HG02759 (cell line): ENCODE measurements around the gene GMNN.

ENCODE experiments used
- ATAC-seq: cut with Tn5 transposase; IDR thresholded peaks from one replicate; pipeline ENCODE4 v1.9.1; 2021; ENCODE audit warnings: mild to moderate bottlenecking, moderate library complexity; ENCODE audit not compliant: unreplicated experiment

Gene GMNN

DNA sequence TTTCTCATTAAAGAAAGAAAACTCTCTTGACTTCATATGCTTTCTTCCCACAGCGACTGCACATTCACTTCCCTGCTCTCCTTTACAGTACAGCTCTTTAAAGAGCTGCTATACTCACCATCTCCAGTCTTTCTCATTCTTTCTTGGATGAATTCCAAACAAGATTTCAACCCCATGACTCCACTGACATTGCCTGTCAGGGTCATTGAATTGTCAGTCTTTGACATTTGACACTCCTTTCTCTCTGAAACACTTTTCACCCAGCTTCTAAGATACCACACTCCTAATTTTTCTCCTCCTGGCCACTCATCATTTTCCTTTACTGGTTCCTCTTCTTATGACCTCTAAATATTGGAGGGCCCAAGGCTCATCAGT lies 24.8 kb downstream of the GMNN start:
- ATAC-seq = no peak

DNA sequence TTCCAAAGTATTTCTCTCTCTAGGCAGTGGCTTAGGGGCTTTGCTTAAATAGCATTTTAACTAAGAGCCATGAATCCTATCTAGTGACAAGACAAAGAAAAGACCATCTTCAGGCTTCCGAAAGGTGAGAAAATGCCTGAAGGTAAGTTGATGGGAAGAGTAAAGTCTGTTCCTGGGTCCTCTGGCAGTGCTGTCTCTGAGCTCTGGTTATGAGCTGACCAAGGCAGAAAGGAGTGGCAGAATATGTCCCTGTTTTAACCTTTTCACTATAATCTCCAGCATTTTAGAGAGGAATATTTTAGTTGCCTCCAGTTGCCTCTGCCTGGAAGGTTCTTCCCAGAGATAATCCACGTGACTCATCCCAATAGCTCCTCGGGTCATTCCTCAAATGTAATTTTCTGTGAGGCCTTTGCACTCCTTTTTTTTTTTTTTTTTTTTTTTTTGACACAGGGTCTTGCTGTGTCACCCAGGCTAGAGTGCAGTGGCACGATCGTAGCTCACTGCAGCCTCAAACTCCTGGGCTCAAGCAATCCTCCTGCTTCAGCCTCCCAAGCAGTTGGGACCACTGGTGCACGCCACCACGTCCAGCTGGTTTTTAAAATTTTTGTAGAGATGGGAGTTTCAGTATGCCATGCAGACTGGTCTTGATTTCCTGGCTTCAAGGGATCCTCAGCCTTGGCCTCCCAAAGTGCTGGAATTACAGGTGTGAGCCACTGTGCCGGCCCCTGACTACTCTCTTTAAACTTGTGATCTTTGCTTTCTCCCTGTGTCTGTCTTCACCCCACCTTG lies 27.7 kb downstream of the GMNN start:
- ATAC-seq = no peak

GRCh38 chr6:24807584-24807983 lies 32.8 kb downstream of the GMNN start:
- no peak for ATAC-seq

DNA sequence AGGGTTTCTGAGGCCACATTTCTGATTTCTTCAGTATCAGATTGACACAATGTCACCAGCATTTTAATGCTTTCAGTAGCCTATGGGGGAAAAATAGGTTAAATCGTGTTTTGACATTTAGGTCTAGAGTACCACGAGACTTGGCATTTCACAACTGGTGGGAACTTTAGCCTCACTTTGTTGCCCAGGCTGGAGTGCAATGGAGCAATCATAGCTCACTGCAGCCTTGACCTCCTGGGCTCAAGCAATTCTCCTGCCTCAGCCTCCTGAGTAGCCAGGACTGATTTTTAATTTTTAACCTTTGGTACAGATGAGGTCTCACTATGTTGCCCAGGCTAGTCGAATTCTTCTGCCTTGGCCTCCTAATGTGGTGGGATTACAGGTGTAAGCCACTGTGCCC lies 35.0 kb downstream of the GMNN start:
- ATAC-seq = no peak

DNA sequence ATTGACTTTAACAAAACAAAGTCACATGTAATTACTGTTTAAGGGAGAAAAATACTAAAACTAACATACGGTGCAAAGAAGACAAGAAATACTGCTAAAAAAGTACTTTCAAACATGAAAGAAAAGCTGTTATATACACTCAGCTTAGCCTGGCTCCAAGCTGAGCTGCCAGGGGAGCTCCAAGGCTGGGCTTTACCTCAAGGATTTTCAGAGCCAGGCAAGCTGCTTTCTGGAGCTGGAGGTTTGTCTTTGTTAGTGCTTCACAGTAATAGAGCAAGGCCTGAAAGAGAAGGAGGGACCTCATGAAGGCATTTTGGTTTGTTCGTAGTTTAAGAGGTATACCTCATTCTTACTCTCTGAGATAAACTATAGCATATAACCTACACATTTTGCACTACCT lies 43.6 kb downstream of the GMNN start:
- ATAC-seq = no peak

- ATAC-seq = no peak
Measured at GRCh38 chr6:24821860-24822444, 47.2 kb downstream of the GMNN start.

DNA sequence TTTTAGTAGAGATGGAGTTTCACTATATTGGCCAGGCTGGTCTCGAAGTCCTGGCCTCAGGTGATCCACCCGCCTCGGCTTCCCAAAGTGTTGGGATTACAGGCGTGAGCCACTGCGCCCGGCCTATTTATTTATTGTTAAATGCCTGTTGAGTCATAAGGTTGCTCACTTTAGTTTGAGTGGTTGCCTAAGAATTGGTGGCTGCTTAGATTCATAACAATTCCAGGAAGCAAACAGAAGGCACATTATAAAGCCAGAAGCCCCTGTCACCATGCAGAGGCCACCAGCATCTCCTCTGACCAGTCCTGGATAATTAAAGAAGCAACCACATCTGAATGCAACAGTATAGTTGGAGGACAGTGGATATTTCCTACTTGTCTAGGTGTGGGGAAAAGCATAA lies 48.0 kb downstream of the GMNN start:
- no peak for ATAC-seq

DNA sequence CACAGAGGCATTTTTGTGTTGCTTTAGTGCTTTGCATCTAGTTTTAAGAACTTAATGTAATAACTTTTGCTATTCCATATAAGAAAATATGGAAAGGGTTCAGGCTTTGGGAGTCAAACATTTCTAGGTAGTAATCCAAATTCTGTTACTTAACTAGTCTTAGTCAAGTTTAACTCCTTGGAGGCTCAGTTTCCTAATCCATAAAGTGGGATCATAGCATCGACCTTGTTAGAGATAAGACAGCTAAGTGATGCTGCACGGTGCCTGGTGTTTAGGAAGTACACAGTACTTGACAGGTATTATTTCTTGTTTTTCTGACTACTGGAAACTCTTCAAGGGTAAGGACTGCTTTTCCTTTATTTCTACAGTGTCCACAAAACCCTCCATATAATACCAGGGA lies 48.4 kb downstream of the GMNN start:
- no peak for ATAC-seq

DNA sequence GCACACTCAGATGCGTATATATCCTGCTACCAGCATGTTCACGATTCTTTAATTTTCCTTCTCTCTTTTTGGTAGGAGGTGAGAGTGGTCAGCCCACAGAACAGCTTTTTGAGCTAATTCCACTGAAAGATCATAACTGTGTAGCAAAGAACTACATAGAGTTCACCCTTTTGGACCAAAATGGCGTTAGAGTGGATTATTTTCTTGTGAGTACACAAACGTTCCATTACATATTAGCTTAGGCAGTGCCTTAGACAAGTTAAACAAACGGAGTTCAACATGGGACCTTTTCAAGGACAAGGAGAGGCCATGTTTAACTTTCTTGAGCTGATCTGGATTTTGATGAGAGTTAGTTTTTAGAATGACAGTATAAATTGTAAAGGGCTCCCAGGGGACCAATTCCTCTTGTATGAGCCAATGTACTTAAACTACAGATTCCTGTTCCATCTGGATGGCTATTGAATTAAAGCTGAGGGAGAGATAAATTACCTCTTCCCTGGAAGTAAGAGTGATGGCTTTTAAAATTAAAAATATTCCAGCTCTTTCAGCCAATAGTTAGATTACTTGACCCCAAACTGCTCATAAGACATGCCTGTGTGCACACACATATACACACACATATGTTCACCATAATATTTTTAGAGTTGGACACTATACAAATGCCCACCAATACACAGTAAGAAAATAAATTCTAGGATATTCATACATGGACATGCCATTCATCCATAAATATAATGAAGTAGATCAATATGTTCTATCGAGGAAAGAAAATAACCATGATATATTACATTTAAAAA lies 49.6 kb downstream of the GMNN start:
- ATAC-seq = no peak

DNA sequence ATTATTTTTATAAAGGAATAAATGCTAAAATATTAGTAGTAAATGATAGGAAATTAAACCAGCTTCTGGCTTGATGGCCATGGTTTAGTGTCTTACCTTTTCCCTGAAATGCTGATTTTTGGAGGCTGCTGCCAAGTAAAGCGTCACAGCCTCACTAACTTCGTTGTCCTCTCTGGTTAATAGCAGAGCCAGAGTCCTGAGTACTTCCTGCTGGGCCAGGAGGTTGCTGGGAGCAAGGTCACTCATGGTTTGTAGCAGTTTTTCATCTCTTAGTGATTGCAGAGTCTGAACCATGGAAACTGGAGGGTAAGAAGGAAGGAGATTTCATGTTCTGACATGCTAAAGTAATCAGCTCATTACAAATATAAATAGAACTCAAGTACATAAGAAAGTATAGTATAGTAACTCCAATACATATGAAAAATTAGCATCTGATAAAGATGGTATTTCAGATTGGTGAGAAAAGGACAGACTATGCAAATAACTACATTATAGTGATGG lies 50.4 kb downstream of the GMNN start:
- ATAC-seq = no peak

DNA sequence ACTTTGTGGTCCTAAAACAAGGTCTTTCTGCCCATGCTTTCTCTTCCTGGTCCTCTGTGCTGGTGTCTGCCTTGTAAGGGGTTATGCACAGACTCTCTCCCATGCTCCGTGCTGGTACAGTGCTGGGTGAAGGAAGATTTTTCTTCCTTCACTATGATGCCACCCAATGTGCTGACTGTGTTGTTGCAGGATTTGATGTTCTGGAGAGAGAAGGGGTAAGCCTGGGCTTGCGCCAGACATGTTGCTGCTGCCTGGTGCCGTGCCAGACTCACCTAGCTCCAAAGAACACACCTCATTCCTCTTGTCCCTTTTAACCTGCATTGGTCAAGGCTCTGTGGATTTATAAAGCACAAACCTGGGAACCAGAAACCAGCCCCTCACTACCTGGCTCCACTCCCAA lies 52.4 kb downstream of the GMNN start:
- ATAC-seq = no peak

DNA sequence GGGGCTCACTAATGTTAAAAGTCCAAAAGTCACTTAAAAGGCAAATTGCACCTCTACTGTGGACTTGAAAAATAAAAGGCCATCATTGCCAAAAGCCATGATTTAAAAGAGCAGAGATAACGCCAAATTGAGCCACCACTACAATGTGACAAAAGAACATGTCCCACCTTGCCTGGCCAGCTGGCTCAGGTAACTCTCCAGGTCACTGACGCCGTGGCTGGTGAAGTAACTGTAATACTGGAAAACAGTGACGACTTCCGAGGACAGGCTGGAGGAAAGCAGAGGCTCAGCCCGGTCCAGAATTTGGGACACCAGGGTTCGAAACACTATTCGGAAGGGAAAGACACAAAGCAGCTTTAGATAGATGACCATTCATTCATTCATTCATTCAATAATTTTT lies 53.2 kb downstream of the GMNN start:
- no peak for ATAC-seq

GRCh38 chr6:24829657-24830056 lies 54.9 kb downstream of the GMNN start:
- ATAC-seq = no peak

DNA sequence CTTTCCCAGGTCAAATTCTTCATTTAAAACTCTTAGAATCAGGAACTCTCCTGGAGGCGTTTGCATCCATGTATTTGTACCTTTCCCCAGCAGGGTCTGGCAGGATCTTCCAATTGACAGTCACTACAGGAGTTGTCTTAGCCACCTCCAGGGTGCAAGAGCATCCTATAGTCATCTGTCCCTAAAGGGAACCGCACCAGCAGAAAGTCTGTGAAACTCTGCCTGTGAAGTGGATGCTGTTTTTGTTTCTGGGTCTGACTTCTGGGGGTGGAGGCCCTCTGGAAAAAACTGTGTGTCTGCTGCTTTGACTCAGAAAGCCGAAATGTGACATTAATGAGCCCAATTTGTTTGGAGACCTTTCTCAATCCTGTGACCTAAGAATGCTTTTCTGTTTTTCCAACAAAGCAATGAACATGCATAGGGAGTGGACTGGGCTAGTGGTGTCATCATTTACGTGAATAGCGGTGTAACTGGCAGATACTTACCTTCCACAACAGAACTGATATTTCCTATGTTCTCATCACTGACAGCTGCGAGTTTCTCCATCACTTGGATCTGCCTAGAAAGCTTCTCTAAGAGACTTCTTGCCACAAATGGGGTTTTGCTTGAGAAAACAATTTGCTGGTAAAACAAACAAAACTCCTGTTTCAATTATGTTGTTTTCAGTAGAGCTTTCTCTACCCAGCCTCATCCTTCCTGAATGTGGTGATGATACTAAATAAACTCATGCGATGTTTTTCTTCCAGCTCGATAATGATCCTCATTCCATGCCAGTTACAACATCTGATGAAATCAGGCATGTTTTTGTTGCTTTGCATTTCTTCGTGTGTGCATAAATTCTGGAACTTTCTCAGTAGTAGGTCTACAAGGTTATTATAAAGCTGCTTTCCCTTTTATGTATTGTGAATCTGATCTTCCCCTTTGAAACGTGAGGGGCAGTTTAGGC lies 57.3 kb downstream of the GMNN start:
- no peak for ATAC-seq

DNA sequence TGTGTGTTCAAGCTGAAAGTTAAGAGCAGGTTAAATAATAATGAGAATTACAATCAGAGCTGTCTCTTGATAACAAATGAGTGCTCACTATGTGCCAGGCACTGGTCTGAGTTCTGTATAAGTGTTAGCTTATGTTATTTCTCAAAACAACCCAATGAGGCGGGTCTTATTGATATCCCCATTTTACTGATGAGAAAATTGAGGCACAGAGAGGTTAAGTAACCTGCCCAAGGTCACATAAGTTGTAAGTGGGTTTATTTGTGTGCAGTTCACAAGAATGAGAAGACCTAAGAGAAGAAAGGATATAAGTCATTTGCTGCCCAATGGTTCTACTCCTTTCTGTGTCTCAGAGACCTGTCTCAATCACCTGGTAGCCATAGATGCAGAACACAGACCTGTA lies 58.1 kb downstream of the GMNN start:
- ATAC-seq = no peak

DNA sequence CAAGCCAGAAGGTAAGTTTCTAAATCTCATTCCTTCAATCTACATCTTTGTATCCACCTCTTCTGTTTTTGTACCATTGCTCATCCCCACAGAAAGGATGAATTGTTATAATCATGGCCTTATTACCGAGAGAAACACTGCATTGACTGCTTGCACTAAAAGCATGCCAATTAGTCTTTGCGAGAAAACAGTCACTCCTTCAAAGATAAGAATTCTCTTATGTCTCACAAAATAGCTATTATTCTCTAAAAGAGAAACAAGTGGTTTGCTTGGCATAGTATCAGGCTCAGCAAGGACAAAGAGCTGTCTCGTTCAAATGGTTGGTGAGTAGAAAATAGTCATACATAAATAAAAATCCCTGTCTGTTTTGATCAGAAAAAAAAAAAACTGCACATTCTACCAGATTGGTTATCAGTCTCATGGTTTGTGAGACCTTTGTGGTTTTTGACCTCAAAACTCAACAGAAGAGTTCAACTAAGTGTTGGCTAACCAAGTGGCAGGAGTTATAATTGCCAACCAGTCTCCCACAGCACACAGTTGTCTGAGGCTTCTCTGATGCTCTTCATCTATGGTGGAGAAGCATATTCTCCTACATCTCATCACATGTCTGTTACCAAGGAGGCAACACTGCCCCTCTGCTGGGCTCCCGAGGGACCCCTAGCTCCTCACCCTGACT lies 59.1 kb downstream of the GMNN start:
- no peak for ATAC-seq
